Left forelimb (tissue), 1 donor: Measurements from ENCODE around the gene PPL.
"Not testable (repeated sequence)": the region's sequence is repeated elsewhere in the genome, so short reads cannot be mapped to it uniquely, and the experiment has no call there.

Source experiments
- DNase-seq: peaks from one replicate; pipeline ENCODE4 v3.0.0-alpha.2; 2018; ENCODE audit warnings: low spot score

PPL gene

DNA sequence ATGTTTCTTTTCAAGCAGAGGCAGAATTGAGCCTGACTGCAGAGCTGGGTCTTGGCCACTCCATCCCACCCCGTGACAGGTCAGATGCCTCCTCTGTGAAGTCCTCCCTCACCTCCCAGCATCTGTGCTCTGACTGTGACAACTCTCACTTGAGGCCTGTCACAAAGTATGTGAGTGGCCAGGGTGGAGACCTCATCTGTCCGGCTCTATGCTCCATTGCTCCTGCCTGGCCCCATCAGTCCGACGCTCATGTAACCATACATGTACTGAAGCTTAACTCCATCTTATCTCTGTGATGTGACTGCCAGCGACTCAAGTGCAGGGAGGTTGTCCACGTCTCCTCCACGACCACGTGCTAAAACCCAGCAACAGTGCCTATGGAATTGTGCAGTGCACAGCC lies 3.5 kb downstream of the PPL start:
- DNase-seq = no peak

DNA sequence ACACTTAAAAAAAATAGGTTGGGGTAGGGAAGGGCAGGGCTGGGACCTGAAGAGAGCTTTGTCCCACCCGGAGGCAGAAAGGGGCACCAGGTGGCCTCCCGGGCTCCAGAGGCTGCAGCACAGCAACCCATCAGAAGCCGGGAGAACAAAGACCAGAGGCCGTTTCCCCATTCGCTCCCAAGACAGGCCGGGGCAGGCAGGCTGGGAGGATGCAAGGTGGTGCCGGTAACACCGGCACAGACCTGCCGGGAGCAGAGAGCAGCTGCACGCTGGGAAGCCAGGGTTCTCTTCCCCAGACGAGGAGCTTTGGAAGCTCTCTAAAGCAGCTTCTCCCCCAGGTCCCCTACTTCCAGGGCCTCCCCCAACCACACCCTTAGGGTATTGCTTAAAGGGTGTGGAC lies 5.6 kb downstream of the PPL start:
- DNase-seq = no peak

DNA sequence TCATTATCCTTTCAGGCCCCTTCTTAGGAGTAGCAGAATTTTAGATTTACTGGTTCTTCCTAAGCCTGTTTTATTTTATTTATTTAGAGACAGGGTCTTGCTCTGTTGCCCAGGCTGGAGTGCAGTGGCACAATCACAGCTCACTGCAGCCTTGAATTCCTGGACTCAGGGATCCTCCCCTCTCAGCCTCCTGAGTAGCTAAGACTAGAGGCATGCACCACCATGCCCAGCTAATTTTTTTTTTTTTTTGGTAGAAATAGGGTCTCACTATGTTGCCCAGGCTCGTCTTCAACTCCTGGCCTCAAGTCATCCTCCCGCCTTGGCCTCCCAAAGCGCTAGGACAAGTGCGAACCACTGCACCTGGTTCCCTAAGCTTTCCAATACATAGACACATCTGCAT lies 7.3 kb downstream of the PPL start:
- DNase-seq = not testable (repeated sequence)

DNA sequence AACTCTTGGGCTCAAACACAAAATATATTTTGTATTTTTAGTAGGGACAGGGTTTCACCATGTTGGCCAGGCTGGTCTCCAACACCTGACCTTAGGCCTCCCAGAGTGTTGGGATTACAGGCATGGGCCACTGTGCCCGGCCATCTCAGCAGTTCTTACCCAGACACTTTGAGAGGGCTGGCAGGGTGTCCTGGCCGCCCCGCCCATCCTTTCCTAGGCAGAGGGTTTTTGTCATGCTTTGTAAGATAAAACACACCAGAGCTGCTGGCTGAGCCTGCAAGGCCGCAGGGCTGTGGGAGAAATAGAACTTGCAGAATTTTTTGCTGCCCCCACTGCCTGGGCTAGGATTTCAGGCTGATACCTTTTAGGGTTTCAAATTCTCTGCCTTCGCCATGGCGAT lies 8.7 kb downstream of the PPL start:
- no peak for DNase-seq

DNA sequence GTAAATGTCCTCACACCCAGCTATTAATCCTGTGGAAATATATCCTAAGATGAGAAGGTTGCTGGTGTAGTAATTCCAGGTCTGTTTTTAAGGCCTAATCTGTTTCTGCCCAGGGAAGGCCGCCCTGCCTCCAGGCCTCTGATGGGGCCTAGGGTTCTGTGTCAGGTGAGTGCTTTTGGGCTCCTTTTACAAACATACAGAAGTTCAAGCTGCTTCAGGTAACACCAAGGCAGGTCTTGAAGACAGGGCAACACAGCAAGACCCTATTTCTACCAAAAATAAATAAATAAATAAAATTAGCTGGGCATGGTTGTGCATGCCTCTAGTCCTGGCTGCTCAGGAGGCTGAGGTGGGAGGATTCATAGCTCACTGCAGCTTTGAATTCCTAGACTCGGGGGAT lies 9.3 kb downstream of the PPL start:
- DNase-seq = no peak

DNA sequence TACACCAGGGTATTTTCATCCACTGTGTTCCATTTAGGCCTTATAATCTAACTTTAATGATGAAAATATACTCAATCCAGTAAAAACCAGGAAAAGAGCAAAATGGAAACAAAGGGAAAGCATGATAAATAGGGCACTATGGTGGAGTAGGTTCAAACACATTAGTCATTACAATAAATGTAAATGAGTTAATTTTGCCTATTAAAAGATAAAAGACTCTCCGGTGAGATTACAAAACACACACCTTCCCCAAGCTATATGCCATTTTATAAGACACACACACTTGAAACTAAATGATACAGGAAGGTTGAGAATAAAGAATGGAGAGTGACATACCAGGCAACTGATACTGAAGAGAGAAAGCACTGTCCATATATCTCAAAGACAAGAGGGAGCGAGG lies 10.0 kb downstream of the PPL start:
- no peak for DNase-seq

DNA sequence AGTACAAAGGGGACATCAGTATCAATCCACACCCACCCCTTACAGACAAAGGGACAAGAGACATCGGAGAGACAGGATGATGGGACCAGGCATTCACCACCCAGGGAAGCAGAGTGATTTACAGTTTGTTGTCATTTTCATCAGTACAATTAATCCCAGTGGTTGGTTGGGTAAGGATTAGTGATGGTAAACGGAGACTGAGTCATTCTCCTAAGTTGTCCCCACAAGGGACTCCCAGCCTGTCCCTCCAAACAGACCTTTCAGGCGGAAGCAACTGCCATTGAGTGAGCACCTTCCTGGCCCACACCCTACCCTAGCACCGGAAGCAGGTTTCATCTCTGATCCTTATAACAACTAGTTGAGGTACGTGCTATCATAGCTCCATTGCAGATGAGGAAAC lies 11.2 kb downstream of the PPL start:
- no peak for DNase-seq

DNA sequence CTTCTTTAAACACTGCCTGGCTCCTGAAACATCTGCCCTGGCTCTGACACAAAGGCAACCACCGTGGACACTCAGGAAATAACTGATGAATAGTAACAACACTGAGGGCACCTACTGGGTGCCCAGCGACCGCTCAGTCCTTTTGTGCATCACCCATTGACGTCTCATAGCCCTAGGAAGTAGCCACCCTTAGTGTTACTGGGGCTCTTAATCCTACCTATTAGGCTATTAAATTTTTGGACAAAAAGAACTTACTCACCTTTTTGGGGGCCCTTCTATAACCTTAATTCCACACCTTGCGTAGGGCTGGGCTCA lies 11.7 kb downstream of the PPL start:
- no peak for DNase-seq

DNA sequence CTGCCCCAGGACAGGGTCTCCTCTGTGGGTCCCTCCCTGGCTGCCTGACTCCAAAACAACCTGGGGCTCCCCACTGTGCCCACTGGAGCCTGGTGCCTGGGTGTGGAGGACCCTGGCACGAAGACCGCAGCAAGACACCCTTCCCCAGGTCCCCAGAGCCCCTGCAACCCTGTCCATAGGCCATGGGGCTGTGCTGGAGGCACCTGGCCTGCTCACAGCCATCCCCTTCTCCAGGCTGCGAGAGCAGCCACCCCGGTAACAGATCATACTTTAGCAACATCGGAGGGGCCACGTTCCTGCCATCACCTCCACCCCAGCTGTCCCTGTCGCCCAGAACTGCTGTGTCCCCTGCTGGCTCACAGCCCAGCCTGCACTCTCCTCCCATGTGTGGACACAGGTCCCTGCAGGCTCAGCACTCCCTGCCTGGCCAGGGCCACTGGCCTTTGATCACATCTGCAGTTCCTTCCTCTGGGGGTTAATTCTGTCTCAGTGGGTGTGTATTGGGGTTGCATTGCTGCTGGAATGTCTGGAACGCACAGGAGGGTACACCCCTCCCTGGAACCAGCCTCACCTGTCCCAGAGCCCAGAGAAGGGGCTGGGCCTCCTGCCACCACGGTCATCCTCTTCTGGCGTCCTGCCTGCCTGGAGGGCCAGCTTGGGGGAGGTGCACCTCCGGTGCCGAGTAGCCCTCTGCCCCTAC lies 12.2 kb downstream of the PPL start:
- DNase-seq = no peak

DNA sequence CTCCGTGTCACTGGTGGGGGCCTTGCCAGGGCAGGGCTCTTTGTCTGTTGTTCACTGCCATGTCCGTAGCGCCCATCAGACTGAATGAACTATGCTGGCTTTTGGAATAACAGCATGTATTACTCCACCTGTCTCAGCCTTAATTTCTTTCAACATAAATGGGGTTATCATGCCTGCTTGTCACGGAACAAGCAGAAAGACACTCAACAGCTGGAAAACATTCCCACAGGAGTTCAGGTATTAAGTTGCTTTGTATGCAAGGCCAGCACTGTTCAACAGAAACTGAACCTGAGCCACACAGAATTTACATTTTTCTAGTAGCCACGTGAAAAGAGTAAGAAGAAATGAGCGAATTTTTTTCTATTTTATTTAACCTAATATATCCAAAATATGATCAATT lies 13.1 kb downstream of the PPL start:
- DNase-seq = no peak

DNA sequence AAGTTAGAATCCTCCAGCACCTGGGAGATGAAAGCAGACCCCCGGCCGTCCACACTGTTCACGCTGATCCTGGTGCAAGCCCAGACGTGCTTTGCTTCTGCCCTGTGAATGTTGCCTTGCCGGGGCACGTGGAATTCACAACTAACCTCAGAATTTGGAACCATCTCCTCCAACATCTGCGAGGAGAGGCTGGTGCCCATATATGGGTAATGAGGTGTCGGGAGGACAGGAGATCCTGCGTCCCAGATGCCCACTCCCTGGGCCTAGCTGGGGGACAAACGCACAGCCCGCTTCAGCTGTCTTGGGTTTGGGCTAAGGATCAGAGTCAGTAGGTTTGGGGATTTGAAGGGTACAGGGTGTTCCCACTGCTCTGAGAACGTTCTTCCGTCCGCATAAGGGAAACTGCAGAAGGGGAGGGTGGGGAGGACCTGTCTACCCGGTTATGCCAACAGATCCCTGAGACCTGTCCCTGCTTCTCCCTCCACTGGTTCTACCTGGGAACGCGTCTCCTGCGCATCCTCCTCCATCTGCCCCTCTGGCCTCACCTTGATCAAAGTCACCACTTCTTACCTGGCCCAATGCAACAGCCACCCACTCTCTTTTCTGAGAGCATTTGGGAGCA lies 14.1 kb downstream of the PPL start:
- DNase-seq = no peak

DNA sequence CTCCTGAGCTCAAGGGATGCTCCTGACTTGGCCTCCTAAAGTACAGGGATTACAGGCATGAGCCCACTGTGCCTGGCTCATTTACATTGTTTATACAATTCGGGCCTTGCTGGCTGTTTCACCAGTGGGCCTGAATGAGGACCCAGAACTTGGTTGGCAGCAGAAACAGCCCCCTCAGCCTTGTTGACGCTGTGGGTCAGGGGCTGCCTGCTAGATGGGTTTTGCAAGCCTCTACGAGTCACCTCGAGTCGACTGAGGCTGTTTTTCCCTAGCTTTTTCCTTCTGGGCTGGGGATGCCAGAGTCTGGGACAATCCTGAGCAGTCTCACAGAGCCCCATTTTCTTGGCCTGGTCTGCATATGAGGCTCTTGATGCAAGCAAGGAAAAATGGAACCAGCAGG lies 16.1 kb downstream of the PPL start:
- no peak for DNase-seq

DNA sequence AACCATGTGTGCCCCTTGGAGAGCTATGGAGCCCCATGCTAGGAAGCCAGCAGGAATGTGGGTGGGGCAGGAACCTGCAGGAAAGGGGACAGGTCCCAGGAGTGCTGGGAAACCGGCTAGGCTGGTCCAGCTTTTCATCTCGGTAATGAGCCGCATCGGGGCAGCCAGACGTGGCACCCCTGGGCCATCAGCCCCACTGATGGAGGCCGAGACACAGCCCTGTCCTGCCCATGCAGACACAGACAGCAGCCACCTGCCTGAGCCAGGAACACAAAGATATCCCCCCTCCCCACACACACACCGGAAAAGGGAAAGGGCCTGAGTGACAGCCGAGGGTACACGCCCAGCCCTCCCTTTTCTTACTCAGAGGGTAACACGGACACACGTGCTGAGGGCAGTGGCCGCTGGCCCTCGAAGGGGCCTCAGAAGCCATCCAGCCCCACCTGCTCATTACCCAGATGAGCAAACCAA lies 18.1 kb downstream of the PPL start:
- no peak for DNase-seq

DNA sequence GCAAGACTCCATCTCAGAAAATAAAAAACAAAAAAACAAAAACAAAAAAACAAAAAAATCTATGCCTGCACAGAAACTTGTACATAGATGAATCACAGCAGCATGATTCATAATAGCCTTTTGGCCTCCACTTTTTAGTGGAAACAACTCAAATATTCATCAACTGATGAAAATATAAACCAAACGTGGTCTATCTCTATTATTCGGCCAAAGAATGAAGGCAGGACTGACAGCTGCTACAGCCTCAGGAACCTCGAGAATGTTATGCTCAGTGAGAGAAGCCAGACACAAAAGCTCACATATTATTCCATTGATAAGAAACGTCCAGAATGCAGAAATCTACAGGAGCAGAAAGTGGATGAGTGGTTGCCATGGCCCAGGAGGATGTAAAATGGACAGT lies 19.8 kb downstream of the PPL start:
- no peak for DNase-seq

DNA sequence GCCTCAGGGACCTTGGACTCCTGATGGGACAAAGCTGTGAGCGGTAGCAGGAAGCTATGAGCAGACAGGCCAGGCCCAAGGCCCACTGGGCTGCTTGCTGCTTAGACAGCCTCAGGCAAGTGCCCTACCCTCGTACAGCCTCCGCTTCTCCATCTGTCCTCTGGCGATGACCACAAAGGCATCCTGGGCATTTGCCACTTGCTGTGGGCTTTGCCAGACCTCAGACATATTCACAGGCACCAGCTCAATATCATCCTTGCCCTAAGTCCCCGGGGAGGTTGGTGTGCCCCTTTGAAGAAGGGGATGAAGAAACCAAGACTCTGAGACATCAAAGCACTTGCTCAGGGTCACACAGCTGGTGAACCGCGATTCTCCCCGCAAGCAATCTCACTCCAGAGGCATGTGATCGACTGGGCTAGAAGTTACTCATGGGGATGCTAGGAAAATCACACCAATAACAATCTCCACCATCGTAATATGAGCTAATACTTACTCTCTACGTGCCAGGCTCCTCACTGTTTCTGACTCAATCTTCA lies 21.7 kb downstream of the PPL start:
- no peak for DNase-seq

DNA sequence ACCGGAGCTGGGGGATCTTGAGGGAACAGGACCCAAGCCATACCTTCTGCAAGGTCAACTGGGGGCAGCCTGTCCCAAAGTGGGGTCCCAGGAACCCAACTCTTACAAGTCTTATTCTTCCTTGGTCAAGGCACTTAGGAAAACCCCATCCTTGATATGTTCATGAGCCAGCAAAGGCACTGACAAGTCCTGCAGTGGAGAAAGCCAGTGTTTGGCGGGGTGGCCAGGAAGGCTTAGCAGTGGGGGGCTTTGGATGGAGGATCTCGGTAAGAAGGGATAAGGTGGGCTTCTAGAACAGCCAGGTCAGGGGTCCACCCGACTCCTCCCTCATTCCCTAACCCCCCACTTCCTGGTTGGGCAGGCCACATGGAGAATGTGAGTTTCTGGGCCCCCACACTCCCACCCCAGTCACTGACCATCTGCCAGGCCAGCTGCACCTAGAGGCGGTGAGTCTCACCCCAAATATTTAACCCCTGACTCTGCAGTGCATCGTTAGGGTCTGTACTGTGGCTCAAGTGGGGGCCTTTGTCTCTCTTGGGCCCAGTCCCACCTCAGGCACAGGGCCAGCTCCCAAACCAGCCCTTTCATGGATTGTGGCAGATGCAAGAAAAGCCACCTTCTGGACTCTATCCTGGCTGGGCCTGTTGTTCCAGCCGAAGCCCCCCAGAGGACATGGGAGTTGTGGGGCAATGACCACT lies 22.3 kb downstream of the PPL start:
- no peak for DNase-seq

DNA sequence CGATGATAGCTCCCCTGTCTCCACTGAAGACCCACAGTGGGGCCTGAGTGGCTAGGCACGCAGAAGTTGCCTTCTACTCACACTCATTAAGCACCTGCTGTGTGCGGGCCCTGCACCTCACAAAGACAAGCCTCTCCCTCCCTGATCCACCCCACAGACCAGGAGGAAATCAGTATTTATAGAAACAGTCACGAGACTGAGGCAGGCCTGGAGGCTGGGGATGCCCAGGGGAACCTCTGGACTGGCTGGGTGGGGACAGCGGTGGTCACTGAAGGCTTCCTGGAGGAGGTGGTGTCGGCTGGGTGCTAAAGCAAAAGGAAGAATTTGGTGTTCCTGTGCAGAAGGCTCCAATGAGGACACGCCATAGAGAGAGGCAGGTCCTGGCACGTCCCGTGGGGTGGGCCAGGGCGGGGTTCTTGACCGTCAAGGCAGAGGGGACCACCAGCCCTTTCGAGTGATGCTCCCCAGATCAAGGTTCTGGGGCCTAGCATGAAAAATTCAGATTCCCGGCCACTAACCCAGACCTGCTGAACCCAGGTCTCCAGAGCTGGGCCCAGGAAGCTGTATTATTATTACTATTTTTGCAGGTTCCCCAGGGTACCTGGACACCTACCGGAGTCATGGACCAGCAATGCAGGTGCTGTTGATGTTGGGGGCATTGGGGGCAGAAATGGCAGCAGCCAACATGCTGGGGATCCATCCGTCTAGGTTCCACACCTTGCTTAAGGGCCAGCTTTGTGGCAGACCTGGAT lies 23.0 kb downstream of the PPL start:
- no peak for DNase-seq

DNA sequence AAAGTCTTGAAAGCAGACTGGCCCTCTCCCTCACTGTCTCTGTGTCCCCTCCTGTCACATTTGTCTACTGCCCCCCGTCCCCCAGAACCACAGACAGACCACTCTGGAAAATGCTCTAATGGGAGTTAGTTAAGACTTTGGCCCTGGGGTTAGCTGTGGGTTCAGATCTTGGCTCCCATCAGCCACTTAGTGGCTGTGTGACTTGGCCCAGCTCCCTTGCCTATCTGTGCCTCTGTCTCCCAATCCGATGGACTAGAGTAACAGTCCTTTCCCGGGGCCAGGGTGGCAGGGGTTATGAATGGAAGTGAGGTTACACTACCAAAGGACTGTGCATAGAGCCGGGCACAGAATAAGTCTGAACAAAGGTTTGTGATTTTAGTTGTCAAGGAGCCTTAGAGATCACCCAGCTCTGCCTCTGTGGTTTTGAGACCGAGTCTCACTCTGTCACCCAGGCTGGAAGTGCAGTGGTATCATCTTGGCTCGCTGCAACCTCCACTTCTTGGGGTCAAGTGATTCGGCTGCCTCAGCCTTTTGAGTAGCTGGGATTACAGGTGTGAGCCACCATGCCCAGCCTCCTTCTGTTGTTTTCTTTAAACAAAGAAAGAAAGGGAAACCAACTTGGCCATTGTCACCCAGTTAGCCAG lies 23.7 kb downstream of the PPL start:
- DNase-seq = no peak

DNA sequence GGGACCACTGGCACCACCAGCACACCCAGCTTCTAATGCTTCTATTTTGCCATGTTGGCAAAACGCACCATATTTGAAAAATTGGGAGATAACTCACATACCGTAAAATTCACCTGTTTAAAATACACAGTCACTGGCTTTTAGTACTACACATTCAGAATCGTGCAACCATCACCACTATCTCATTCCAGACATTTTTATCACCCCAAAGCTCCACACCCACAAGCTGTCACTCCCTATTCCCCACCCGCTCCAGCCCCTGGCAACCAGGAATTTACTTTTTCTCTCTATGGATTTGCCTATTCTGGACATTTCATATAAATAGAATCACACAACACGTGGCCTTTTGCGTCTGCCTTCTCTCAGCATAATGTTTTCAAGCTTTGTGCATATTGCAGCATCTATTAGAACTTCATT lies 25.0 kb downstream of the PPL start:
- DNase-seq = no peak

DNA sequence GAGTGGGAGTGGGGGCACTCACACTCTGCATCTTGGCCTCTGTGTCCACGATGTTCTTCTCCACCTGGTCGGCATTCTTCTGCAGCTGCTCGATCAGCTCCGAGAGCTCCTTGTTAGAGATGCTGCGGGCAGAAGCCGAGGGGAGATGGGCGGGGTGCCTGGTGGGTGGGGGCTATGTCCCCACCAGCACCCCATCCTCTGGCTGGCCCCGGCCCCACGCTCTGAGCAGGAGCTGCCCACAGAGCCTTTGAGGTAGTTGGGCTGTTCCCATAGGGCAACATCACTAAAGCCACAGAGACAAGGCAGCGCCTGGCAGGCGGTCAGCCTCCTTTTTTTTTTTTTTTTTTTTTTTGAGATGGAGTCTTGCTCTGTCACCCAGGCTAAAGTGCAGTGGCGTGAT lies 26.1 kb downstream of the PPL start:
- DNase-seq = no peak

DNA sequence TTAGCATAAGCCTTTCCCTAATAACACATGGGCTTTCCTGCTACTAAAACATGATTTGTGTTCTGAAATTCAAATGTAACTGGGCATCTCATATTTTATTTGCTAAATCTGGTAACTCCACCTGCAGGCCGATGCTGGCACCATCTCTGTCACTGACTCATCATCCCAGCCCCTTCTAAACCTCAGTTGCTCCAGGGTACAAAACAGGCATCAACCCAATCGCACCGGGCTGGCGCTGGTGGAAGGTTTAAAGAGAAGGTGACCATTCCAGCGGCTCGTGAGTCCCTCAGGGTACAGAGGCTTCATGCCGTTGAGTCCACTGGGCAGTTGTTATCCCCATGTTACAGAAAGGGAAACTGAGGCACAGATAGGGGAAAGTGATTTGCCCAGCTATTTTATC lies 27.1 kb downstream of the PPL start:
- DNase-seq = no peak

DNA sequence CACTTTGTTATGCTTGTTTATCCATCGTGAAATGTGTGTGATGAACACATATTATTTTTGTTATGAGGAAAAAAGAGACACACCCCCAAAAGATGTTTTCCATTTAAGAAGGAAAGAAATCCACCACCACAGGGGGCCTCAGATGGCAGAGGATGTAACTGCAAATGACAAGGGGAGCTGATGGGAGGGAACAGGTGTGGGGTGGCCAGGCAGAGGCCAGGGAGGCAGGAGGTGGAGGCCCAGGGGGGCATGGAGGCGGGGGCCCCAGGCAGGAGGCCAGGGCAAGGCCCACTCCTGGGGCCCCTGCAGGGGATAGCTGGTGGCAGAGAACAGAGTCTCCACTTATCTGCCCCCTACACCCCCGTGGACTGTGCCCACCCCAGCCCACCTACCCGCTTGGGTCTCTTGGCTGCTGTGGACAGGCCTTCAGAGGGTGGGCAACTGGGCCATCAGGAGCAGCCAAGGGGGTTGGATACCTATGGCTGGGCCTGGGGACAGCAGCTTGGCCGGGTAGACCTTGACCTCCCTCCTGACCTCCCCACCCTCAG lies 28.0 kb downstream of the PPL start:
- no peak for DNase-seq
